ENCODE measurements around the gene GFOD1. TPM values are rescaled to one million over a fixed set of nuclear protein-coding genes. Genes with fewer than 3 reads are reported as not detected.

Gene GFOD1
- polyA plus RNA-seq, 2 of the 4 experiments (the other 2 are of a cell fraction): 2.7 to 3.5 TPM

- ATAC-seq: no peak
- Histone ChIP-seq H3K4me3 (no peak overlapping the region), H3K9me3 (no peaks in the 10 kb centered on the region), H3K4me1 (peaks cover 66% of the 10 kb centered on the region), H3K4me2 (peak overlapping the region; percentile 46), H3K27ac (peak overlapping the region; percentile 79 to 85; a peak in 5 of 6 replicates)
- TF ChIP-seq HEYL (CRISPR knock-in tag; IDR thresholded peaks at IDR 0.05): no peak
- no peak for FAIRE-seq
- no peak for DNase-seq (ENCODE audit: low read depth in 1 of 2, low spot score in 1 of 2)
- ChIA-PET POLR2A (no interaction called here), CTCF (no interaction called here)
Observed at GRCh38 chr6:13404892-13405254, 82.5 kb downstream of the GFOD1 start.

- H3K4me2 ChIP-seq: peak overlapping the region; percentile 46
- DNase-seq (ENCODE audit: low read depth in 1 of 2, low spot score in 1 of 2): no peak
- peak overlapping the region; percentile 79 to 85 for H3K27ac ChIP-seq
- H3K4me3 ChIP-seq: no peak overlapping the region
- no peaks in the 10 kb centered on the region for H3K9me3 ChIP-seq
- POLR2A ChIA-PET: no interaction called here
- TF ChIP-seq JUN (IDR thresholded peaks at IDR 0.05) (no peak), TFCP2L1 (CRISPR knock-in tag; IDR thresholded peaks at IDR 0.05) (no peak)
- WGBS (ENCODE audit: missing lambda C conversion rate): 59% methylated on average over 5 of the region's 5 CpGs
- ATAC-seq: no peak
- no peak for FAIRE-seq
- CTCF ChIA-PET: no interaction called here
- H3K4me1 ChIP-seq: peaks cover 61% of the 10 kb centered on the region
Observed at GRCh38 chr6:13404228-13404891, 83.0 kb downstream of the GFOD1 start.

GRCh38 chr6:13402711-13403110 lies 84.7 kb downstream of the GFOD1 start:
- Histone ChIP-seq H3K4me3 (no peak overlapping the region), H3K27ac (no peak overlapping the region), H3K4me1 (peaks cover 58% of the 10 kb centered on the region), H3K4me2 (no peak overlapping the region), H3K9me3 (no peaks in the 10 kb centered on the region)
- POLR2A ChIA-PET: no interaction called here
- TF ChIP-seq HMGXB4 (CRISPR knock-in tag; IDR thresholded peaks at IDR 0.05; ENCODE audit: borderline replicate concordance) (no peak), EHMT2 (IDR thresholded peaks at IDR 0.05; ENCODE audit: low read depth) (no peak), REST (IDR thresholded peaks at IDR 0.05) (no peak), NPAS2 (CRISPR knock-in tag; IDR thresholded peaks at IDR 0.05; ENCODE audit: borderline replicate concordance) (no peak), PHF8 (IDR thresholded peaks at IDR 0.05; ENCODE audit: borderline replicate concordance, low read depth) (no peak), RCOR1 (IDR thresholded peaks at IDR 0.05; ENCODE audit: low read depth, low read length) (no peak), RARB (CRISPR knock-in tag; IDR thresholded peaks at IDR 0.05) (no peak), RAD21 (conservative IDR thresholded peaks at IDR 0.05 in 1 of 2, IDR thresholded peaks at IDR 0.05 in 1 of 2) (no peak), ZC3H11A (IDR thresholded peaks at IDR 0.05) (no peak), MAX (IDR thresholded peaks at IDR 0.05) (no peak), GATA3 (IDR thresholded peaks at IDR 0.05; ENCODE audit: borderline replicate concordance) (no peak), HDAC2 (IDR thresholded peaks at IDR 0.05) (no peak)
- CTCF ChIA-PET: no interaction called here
- FAIRE-seq: no peak
- WGBS (ENCODE audit: missing lambda C conversion rate): 72% methylated on average over 3 of the region's 3 CpGs
- no peak for DNase-seq (ENCODE audit: low read depth in 1 of 2, low spot score in 1 of 2)
- ATAC-seq: no peak

All from A549 (cell line).